OCI-LY3 (cell line): Measurements from ENCODE around the gene MRAP2.

Experiments
- EZH2phosphoT487 ChIP-seq: fragments of 200-600 bp; shearing (Covaris generic); IDR thresholded peaks from 2 replicates; pipeline ENCODE4 v1.6.1; 2018; ENCODE audit warnings: antibody characterized with exemption, mixed run types, low read depth
- TF ChIP-seq, protein P1 (sequence below): fragments of 200-600, 300-600 bp; sonication (generic); IDR thresholded peaks from 2 replicates; pipeline ENCODE4 v1.5.1; 2014; ENCODE audit warnings: antibody characterized with exemption, low read length, low read depth

DNA sequence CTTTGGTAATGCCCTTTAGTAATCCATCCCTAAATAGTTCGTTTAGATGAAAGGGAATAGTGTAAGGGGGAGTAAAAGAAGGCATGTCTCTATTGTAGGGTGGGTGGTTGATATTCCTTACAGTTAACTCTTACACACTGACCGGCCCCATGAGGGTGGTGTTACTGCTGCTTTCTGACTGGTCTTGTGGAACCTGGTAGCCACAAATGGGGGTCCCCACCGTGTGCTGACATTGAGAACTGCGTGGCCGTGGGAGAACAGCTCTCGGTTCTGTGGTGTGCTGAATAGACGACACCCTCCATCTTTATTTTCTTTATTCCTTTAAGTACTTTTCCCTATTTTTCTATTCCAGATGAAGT, 19.3 kb downstream of the MRAP2 start:
- TF ChIP-seq, protein P1, sequence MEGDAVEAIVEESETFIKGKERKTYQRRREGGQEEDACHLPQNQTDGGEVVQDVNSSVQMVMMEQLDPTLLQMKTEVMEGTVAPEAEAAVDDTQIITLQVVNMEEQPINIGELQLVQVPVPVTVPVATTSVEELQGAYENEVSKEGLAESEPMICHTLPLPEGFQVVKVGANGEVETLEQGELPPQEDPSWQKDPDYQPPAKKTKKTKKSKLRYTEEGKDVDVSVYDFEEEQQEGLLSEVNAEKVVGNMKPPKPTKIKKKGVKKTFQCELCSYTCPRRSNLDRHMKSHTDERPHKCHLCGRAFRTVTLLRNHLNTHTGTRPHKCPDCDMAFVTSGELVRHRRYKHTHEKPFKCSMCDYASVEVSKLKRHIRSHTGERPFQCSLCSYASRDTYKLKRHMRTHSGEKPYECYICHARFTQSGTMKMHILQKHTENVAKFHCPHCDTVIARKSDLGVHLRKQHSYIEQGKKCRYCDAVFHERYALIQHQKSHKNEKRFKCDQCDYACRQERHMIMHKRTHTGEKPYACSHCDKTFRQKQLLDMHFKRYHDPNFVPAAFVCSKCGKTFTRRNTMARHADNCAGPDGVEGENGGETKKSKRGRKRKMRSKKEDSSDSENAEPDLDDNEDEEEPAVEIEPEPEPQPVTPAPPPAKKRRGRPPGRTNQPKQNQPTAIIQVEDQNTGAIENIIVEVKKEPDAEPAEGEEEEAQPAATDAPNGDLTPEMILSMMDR, result no peak
- TF ChIP-seq EZH2phosphoT487, result no peak
